ENCODE data around the gene FUS. TPM values are rescaled to one million over a fixed set of nuclear protein-coding genes. Genes with fewer than 3 reads are reported as not detected.

The FUS gene
- total RNA-seq, 1 experiment from 2014 or later: 490 TPM

DNA sequence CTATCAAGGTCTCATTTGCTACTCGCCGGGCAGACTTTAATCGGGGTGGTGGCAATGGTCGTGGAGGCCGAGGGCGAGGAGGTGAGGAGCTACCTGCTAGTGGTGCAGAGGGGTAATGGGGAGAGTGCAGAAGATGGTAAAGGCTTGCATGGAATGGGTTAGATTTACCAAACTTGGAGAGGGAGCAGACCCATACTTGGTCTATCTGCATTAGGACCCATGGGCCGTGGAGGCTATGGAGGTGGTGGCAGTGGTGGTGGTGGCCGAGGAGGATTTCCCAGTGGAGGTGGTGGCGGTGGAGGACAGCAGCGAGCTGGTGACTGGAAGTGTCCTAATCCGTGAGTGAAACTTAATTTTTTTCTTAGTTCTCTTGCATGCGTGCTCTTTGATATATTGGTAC lies 10.1 kb downstream of the FUS start:
- no peaks in the 10 kb centered on the region for H3K27me3 Mint-ChIP-seq (ENCODE audit: insufficient read depth, unreplicated experiment)
- TF ChIP-seq, protein P1, sequence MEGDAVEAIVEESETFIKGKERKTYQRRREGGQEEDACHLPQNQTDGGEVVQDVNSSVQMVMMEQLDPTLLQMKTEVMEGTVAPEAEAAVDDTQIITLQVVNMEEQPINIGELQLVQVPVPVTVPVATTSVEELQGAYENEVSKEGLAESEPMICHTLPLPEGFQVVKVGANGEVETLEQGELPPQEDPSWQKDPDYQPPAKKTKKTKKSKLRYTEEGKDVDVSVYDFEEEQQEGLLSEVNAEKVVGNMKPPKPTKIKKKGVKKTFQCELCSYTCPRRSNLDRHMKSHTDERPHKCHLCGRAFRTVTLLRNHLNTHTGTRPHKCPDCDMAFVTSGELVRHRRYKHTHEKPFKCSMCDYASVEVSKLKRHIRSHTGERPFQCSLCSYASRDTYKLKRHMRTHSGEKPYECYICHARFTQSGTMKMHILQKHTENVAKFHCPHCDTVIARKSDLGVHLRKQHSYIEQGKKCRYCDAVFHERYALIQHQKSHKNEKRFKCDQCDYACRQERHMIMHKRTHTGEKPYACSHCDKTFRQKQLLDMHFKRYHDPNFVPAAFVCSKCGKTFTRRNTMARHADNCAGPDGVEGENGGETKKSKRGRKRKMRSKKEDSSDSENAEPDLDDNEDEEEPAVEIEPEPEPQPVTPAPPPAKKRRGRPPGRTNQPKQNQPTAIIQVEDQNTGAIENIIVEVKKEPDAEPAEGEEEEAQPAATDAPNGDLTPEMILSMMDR (IDR thresholded peaks at IDR 0.05; ENCODE audit: insufficient read depth in 1 of 2, low read depth in 1 of 2, low read length in 1 of 2, severe bottlenecking in 1 of 2, unreplicated experiment in 1 of 2): no peak
- no peaks in the 10 kb centered on the region for H3K27me3 ChIP-seq (replicated peaks; ENCODE audit: control insufficient read depth, insufficient read depth, low read length)
- CTCF ChIA-PET: interaction anchor here (0.8 kb wide), 1 partner anchor 51 kb away, joined by 3 read pairs; no protein-coding TSS in a partner anchor
- H3K27ac Mint-ChIP-seq (ENCODE audit: unreplicated experiment): peak overlapping the region; percentile 64
- peaks cover 100% of the 10 kb centered on the region for H3K36me3 Mint-ChIP-seq (ENCODE audit: insufficient read depth, unreplicated experiment)
- peaks cover 12% of the 10 kb centered on the region for H3K36me3 ChIP-seq (ENCODE audit: control insufficient read depth, insufficient read depth, low read length)
- H3K9me3 ChIP-seq: no peaks in the 10 kb centered on the region
- POLR2A ChIA-PET: no interaction called here
- intact Hi-C loops (cut with micrococcal nuclease; ENCODE audit: unreplicated experiment): no loop called here
- H3K4me1 Mint-ChIP-seq (ENCODE audit: low read depth, unreplicated experiment): peaks cover 15% of the 10 kb centered on the region
- BruUV-seq (replicated peaks): no TSS peak
- H3K4me3 ChIP-seq (ENCODE audit: low read depth, low read length): no peak overlapping the region
- H3K9me3 Mint-ChIP-seq (ENCODE audit: unreplicated experiment): no peaks in the 10 kb centered on the region
- H3K4me3 Mint-ChIP-seq (ENCODE audit: unreplicated experiment): no peak overlapping the region
- DNase-seq: no peak
- no peaks in the 10 kb centered on the region for H3K4me1 ChIP-seq

DNA sequence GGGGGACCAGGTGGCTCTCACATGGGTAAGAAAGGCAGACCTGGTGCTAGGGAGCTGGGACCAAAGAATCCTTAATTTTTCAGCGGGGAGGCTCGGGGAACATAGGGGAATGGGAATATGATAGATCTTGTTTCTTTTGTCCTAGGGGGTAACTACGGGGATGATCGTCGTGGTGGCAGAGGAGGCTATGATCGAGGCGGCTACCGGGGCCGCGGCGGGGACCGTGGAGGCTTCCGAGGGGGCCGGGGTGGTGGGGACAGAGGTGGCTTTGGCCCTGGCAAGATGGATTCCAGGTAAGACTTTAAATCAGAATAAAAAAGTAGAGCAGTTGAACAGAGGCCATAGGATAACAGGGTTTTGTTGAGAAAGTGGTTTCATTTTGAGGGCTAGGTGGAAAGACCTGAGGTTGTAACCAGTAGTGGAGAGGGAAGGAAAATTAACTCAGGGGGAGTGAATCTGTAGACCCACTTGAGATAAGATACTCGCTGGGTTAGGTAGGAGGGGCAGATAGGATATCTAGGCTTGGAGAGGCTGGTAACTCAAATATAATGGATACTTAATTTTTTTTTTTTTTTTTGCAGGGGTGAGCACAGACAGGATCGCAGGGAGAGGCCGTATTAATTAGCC lies 11.0 kb downstream of the FUS start:
- CTCF ChIA-PET: no interaction called here
- no peak overlapping the region for H3K4me3 Mint-ChIP-seq (ENCODE audit: unreplicated experiment)
- H3K27ac Mint-ChIP-seq (ENCODE audit: unreplicated experiment): peak overlapping the region; percentile 31
- peaks cover 100% of the 10 kb centered on the region for H3K36me3 Mint-ChIP-seq (ENCODE audit: insufficient read depth, unreplicated experiment)
- no peaks in the 10 kb centered on the region for H3K9me3 Mint-ChIP-seq (ENCODE audit: unreplicated experiment)
- intact Hi-C loops (cut with micrococcal nuclease; ENCODE audit: unreplicated experiment): no loop called here
- Histone ChIP-seq H3K4me1 (no peaks in the 10 kb centered on the region), H3K9me3 (no peaks in the 10 kb centered on the region), H3K27me3 (replicated peaks; ENCODE audit: control insufficient read depth, insufficient read depth, low read length) (no peaks in the 10 kb centered on the region), H3K4me3 (ENCODE audit: low read depth, low read length) (no peak overlapping the region), H3K36me3 (ENCODE audit: control insufficient read depth, insufficient read depth, low read length) (peaks cover 10% of the 10 kb centered on the region)
- POLR2A ChIA-PET: interaction anchor here (0.5 kb wide), 1 partner anchor 492 kb away, joined by 3 read pairs; the partner anchor contains the start of gene SRCAP
- no peak for DNase-seq
- peaks cover 11% of the 10 kb centered on the region for H3K4me1 Mint-ChIP-seq (ENCODE audit: low read depth, unreplicated experiment)
- BruUV-seq (replicated peaks): no TSS peak
- TF ChIP-seq, protein P1 (IDR thresholded peaks at IDR 0.05; ENCODE audit: insufficient read depth in 1 of 2, low read depth in 1 of 2, low read length in 1 of 2, severe bottlenecking in 1 of 2, unreplicated experiment in 1 of 2): no peak
- H3K27me3 Mint-ChIP-seq (ENCODE audit: insufficient read depth, unreplicated experiment): no peaks in the 10 kb centered on the region

GRCh38 chr16:31191697-31192428 lies 11.9 kb downstream of the FUS start:
- Mint-ChIP-seq H3K27me3 (ENCODE audit: insufficient read depth, unreplicated experiment) (no peaks in the 10 kb centered on the region), H3K9me3 (ENCODE audit: unreplicated experiment) (no peaks in the 10 kb centered on the region), H3K4me3 (ENCODE audit: unreplicated experiment) (no peak overlapping the region), H3K36me3 (ENCODE audit: insufficient read depth, unreplicated experiment) (peaks cover 99% of the 10 kb centered on the region), H3K27ac (ENCODE audit: unreplicated experiment) (no peak overlapping the region), H3K4me1 (ENCODE audit: low read depth, unreplicated experiment) (peaks cover 6% of the 10 kb centered on the region)
- CTCF ChIA-PET: no interaction called here
- no peak for DNase-seq
- POLR2A ChIA-PET: no interaction called here
- intact Hi-C loops (cut with micrococcal nuclease; ENCODE audit: unreplicated experiment): no loop called here
- H3K27me3 ChIP-seq (replicated peaks; ENCODE audit: control insufficient read depth, insufficient read depth, low read length): no peaks in the 10 kb centered on the region
- no TSS peak for BruUV-seq (replicated peaks)
- no peak overlapping the region for H3K4me3 ChIP-seq (ENCODE audit: low read depth, low read length)
- TF ChIP-seq, protein P1 (IDR thresholded peaks at IDR 0.05; ENCODE audit: insufficient read depth in 1 of 2, low read depth in 1 of 2, low read length in 1 of 2, severe bottlenecking in 1 of 2, unreplicated experiment in 1 of 2): no peak
- peaks cover 10% of the 10 kb centered on the region for H3K36me3 ChIP-seq (ENCODE audit: control insufficient read depth, insufficient read depth, low read length)
- H3K4me1 ChIP-seq: no peaks in the 10 kb centered on the region
- H3K9me3 ChIP-seq: no peaks in the 10 kb centered on the region

All from Caco-2 (cell line).